HL-60 (cell line): ENCODE results near the gene CFL1.

ENCODE experiments used
- DNase-seq, 2 experiments: peaks; one replicate each; pipeline ENCODE4 v3.0.0-alpha.2; 2010 to 2020; ENCODE audit warnings: low read depth in 1 of 2, low spot score in 1 of 2
- H3K27ac ChIP-seq: fragments of 250-450 bp; sonication (Bioruptor Pico); replicated peaks from 2 replicates; pipeline ENCODE4 v1.5.1; 2020; ENCODE audit warnings: mild to moderate bottlenecking, moderate library complexity
- H3K27me3 ChIP-seq: fragments of 250-450 bp; sonication (Bioruptor Pico); 2 replicates; pipeline ENCODE4 v1.5.1; 2021; ENCODE audit warnings: mild to moderate bottlenecking, moderate library complexity; ENCODE audit not compliant: insufficient read depth, poor library complexity, severe bottlenecking
- H3K4me3 ChIP-seq: replicated peaks from 2 replicates; pipeline ENCODE4 v1.5.1; 2011; ENCODE audit warnings: mild to moderate bottlenecking, control low read depth, low read length; ENCODE audit not compliant: insufficient read depth
- CTCF ChIP-seq: IDR thresholded peaks from one replicate; pipeline ENCODE4 v1.5.1; 2011; ENCODE audit warnings: low read length, control low read depth, inconsistent platforms; ENCODE audit not compliant: insufficient read depth
- GABPA ChIP-seq: IDR thresholded peaks from 2 replicates; pipeline ENCODE4 v1.6.1; 2012; ENCODE audit warnings: low read depth
- POLR2AphosphoS5 ChIP-seq: IDR thresholded peaks from 2 replicates; pipeline ENCODE4 v1.6.1; 2012; ENCODE audit warnings: low read depth
- REST ChIP-seq: IDR thresholded peaks from 2 replicates; pipeline ENCODE4 v1.6.1; 2012; ENCODE audit warnings: low read depth; ENCODE audit not compliant: insufficient replicate concordance
- SPI1 ChIP-seq: IDR thresholded peaks from 2 replicates; pipeline ENCODE4 v1.6.1; 2012; ENCODE audit warnings: low read depth, mild to moderate bottlenecking, borderline replicate concordance

The CFL1 gene

GRCh38 chr11:65862191-65862735 lies 4.3 kb upstream of the CFL1 start:
- no peak overlapping the region for H3K27ac ChIP-seq
- no peak for TF ChIP-seq CTCF
- TF ChIP-seq POLR2AphosphoS5, result no peak
- H3K27me3 ChIP-seq, result no peaks in the 10 kb centered on the region
- H3K4me3 ChIP-seq, result no peak overlapping the region
- no peak for DNase-seq

GRCh38 chr11:65861533-65862183 lies 3.7 kb upstream of the CFL1 start:
- H3K27ac ChIP-seq, result peak overlapping the region; percentile 94
- TF ChIP-seq SPI1, result no peak
- no peak for TF ChIP-seq REST
- DNase-seq, result no peak
- H3K4me3 ChIP-seq, result peak overlapping the region; percentile 91
- H3K27me3 ChIP-seq, result no peaks in the 10 kb centered on the region

- no peaks in the 10 kb centered on the region for H3K27me3 ChIP-seq
- H3K27ac ChIP-seq, result peak overlapping the region; percentile 94
- TF ChIP-seq REST (no peak), SPI1 (no peak), GABPA (no peak), POLR2AphosphoS5 (no peak), CTCF (no peak)
- peak overlapping the region; percentile 91 for H3K4me3 ChIP-seq
- DNase-seq, result no peak
Measured at GRCh38 chr11:65861165-65861505, 3.2 kb upstream of the CFL1 start.

- 0 out of 2 replicates have a peak, but pooled peaks have one; percentile 0 for TF ChIP-seq SPI1
- TF ChIP-seq POLR2AphosphoS5, result peak; percentile 66
- peak; percentile 76 for TF ChIP-seq CTCF
- TF ChIP-seq REST, result peak; percentile 30
- TF ChIP-seq GABPA, result peak; percentile 72; the same call in 1 of the 2 replicates
- DNase-seq, result peak; percentile 98
- H3K4me3 ChIP-seq, result peak within 1 kb of the TSS; percentile 91
- H3K27ac ChIP-seq, result peak within 1 kb of the TSS; percentile 94
- no peaks in the 10 kb centered on the region for H3K27me3 ChIP-seq
Measured at GRCh38 chr11:65860278-65861164, 2.5 kb upstream of the CFL1 start, which contains the start of gene MUS81. MUS81 (plus strand) TSS chr11:65860433; CDS start chr11:65860754, 321 bp downstream.
